HepG2 (cell line): ENCODE results near the gene SP5. TPM values are rescaled to one million over a fixed set of nuclear protein-coding genes. Genes with fewer than 3 reads are reported as not detected.

Experiments
- ATAD3A ChIP-seq: sonication (generic); formaldehyde crosslinking; IDR thresholded peaks from 2 replicates; pipeline ENCODE4 v1.4.0; 2020; ENCODE audit warnings: missing genetic modification reagents
- HNRNPL ChIP-seq: fragments of 200-400 bp; formaldehyde crosslinking; IDR thresholded peaks from 2 replicates; pipeline ENCODE4 v1.6.1; 2017; ENCODE audit warnings: mild to moderate bottlenecking, low read depth, low read length
- MED1 ChIP-seq: sonication (generic); formaldehyde crosslinking; IDR thresholded peaks from 2 replicates; pipeline ENCODE4 v1.4.0; 2020; ENCODE audit warnings: missing genetic modification reagents
- PLRG1 ChIP-seq: fragments of 450-650 bp; conservative IDR thresholded peaks from 2 replicates; pipeline ENCODE4 v1.6.1; 2016
- SIX1 ChIP-seq: sonication (generic); formaldehyde crosslinking; IDR thresholded peaks from 2 replicates; pipeline ENCODE4 v1.4.0; 2020; ENCODE audit warnings: missing genetic modification reagents, borderline replicate concordance
- ZBTB42 ChIP-seq: sonication (generic); formaldehyde crosslinking; IDR thresholded peaks from 2 replicates; pipeline ENCODE4 v1.5.0; 2020; ENCODE audit warnings: mild to moderate bottlenecking, missing genetic modification reagents
- ZC3H13 ChIP-seq: sonication (generic); formaldehyde crosslinking; IDR thresholded peaks from 2 replicates; pipeline ENCODE4 v1.8.1; 2023; ENCODE audit warnings: mild to moderate bottlenecking, missing genetic modification reagents, moderate library complexity
- ZFP36L1 ChIP-seq: sonication (generic); formaldehyde crosslinking; IDR thresholded peaks from 2 replicates; pipeline ENCODE4 v1.8.0; 2022; ENCODE audit warnings: mild to moderate bottlenecking, missing genetic modification reagents, moderate library complexity
- ZFP37 ChIP-seq: sonication (generic); formaldehyde crosslinking; IDR thresholded peaks from 2 replicates; pipeline ENCODE4 v1.4.0; 2020; ENCODE audit warnings: missing genetic modification reagents, borderline replicate concordance
- ZNF20 ChIP-seq: sonication (generic); formaldehyde crosslinking; IDR thresholded peaks from 2 replicates; pipeline ENCODE4 v1.4.0; 2020; ENCODE audit warnings: mild to moderate bottlenecking, moderate library complexity, missing genetic modification reagents
- ZNF296 ChIP-seq: sonication (generic); formaldehyde crosslinking; conservative IDR thresholded peaks from 2 replicates; pipeline ENCODE4 v1.5.0; 2020; ENCODE audit warnings: mild to moderate bottlenecking, missing genetic modification reagents
- ZNF460 ChIP-seq: sonication (generic); formaldehyde crosslinking; IDR thresholded peaks from 2 replicates; pipeline ENCODE4 v1.5.1; 2020; ENCODE audit warnings: missing genetic modification reagents, mild to moderate bottlenecking, borderline replicate concordance
- polyA plus RNA-seq, 8 experiments: library from polyadenylated mRNA; depleted of rRNA in 3 of 8; stranded (reverse) in 7 of 8; unstranded in 1 of 8; fragments of >200 nt; fragmentation: Illumina TruSeq in 4 of 8; extraction: Trizol in 4 of 8; gene quantifications; 2 replicates each; pipeline versions ENCODE4 v1.2.1 to v1.2.3, GENCODE V29; 2011 to 2016; ENCODE audit warnings: low read depth in 4 of 8, missing spikeins in 1 of 8, mixed read lengths in 1 of 8; ENCODE audit not compliant: insufficient read depth in 1 of 8
- total RNA-seq, 5 experiments: library from RNA; depleted of rRNA; stranded (reverse); fragments of >200 nt; fragmentation: Illumina TruSeq; extraction: Trizol; gene quantifications; 2 replicates each; pipeline ENCODE4 v1.2.3, GENCODE V29; 2016; ENCODE audit warnings: low read depth in 1 of 5
- TF ChIP-seq, protein P1 (sequence below): IDR thresholded peaks from 2 replicates; pipeline ENCODE4 v1.6.1; 2016; ENCODE audit warnings: low read depth, missing genetic modification reagents, missing compliant biosample characterization
- TF ChIP-seq, protein P2 (sequence below): IDR thresholded peaks from 2 replicates; pipeline ENCODE4 v1.6.1; 2016
- TF ChIP-seq, protein P3 (sequence below): IDR thresholded peaks from 2 replicates; pipeline ENCODE4 v1.6.1; 2016

Gene SP5
- total and polyA plus RNA-seq, 2 of the 13 experiments (the other 11 are each of a cell fraction or from before 2014, with no cell fraction given): 50.8 to 119 TPM

DNA sequence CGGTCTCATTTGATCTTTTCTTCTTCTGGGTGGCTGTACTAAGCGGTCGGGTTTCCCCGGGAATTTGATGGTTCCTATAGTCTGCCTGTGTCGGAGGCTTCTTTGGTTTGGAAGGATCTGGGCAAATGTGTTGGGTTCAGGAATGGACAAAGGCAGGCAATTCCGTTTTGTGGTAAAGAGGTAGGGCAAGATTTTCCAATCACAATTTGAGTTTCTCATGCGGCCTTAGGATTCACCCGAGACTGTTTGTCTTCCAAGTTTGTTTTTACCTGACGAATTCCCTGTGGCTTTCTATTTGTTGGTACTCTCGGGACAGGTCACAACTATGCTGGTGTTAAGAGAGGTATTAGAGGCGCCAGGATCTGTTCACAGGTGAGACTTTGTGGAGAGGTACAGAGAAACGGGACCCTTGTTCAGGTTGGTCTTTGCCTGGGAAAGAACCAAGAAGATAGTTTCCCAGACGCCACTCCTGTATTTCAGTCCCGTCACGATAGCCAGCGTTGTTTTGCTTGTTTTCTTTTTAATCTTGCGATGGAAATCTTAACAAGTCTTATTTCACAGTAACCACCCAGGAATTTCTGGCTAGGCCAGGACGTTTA, 3.0 kb downstream of the SP5 start (continued):
- TF ChIP-seq, protein P1, sequence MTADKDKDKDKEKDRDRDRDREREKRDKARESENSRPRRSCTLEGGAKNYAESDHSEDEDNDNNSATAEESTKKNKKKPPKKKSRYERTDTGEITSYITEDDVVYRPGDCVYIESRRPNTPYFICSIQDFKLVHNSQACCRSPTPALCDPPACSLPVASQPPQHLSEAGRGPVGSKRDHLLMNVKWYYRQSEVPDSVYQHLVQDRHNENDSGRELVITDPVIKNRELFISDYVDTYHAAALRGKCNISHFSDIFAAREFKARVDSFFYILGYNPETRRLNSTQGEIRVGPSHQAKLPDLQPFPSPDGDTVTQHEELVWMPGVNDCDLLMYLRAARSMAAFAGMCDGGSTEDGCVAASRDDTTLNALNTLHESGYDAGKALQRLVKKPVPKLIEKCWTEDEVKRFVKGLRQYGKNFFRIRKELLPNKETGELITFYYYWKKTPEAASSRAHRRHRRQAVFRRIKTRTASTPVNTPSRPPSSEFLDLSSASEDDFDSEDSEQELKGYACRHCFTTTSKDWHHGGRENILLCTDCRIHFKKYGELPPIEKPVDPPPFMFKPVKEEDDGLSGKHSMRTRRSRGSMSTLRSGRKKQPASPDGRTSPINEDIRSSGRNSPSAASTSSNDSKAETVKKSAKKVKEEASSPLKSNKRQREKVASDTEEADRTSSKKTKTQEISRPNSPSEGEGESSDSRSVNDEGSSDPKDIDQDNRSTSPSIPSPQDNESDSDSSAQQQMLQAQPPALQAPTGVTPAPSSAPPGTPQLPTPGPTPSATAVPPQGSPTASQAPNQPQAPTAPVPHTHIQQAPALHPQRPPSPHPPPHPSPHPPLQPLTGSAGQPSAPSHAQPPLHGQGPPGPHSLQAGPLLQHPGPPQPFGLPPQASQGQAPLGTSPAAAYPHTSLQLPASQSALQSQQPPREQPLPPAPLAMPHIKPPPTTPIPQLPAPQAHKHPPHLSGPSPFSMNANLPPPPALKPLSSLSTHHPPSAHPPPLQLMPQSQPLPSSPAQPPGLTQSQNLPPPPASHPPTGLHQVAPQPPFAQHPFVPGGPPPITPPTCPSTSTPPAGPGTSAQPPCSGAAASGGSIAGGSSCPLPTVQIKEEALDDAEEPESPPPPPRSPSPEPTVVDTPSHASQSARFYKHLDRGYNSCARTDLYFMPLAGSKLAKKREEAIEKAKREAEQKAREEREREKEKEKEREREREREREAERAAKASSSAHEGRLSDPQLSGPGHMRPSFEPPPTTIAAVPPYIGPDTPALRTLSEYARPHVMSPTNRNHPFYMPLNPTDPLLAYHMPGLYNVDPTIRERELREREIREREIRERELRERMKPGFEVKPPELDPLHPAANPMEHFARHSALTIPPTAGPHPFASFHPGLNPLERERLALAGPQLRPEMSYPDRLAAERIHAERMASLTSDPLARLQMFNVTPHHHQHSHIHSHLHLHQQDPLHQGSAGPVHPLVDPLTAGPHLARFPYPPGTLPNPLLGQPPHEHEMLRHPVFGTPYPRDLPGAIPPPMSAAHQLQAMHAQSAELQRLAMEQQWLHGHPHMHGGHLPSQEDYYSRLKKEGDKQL (CRISPR knock-in tag): no peak
- TF ChIP-seq, protein P2, sequence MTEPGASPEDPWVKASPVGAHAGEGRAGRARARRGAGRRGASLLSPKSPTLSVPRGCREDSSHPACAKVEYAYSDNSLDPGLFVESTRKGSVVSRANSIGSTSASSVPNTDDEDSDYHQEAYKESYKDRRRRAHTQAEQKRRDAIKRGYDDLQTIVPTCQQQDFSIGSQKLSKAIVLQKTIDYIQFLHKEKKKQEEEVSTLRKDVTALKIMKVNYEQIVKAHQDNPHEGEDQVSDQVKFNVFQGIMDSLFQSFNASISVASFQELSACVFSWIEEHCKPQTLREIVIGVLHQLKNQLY: no peak
- TF ChIP-seq ZNF296 (CRISPR knock-in tag) (no peak), ZFP36L1 (CRISPR knock-in tag) (no peak), SIX1 (CRISPR knock-in tag) (no peak), PLRG1 (no peak), ZNF20 (CRISPR knock-in tag) (no peak), MED1 (CRISPR knock-in tag) (peak; percentile 17; the same call in 1 of the 2 replicates), ZC3H13 (CRISPR knock-in tag) (peak; percentile 92), ZNF460 (CRISPR knock-in tag) (no peak), HNRNPL (no peak), ZBTB42 (CRISPR knock-in tag) (no peak), ATAD3A (CRISPR knock-in tag) (no peak), ZFP37 (CRISPR knock-in tag) (no peak)
- TF ChIP-seq, protein P3, sequence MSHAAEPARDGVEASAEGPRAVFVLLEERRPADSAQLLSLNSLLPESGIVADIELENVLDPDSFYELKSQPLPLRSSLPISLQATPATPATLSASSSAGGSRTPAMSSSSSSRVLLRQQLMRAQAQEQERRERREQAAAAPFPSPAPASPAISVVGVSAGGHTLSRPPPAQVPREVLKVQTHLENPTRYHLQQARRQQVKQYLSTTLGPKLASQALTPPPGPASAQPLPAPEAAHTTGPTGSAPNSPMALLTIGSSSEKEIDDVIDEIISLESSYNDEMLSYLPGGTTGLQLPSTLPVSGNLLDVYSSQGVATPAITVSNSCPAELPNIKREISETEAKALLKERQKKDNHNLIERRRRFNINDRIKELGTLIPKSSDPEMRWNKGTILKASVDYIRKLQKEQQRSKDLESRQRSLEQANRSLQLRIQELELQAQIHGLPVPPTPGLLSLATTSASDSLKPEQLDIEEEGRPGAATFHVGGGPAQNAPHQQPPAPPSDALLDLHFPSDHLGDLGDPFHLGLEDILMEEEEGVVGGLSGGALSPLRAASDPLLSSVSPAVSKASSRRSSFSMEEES (CRISPR knock-in tag): no peak
